Pancreas (tissue), 10 donors: ENCODE data around the gene NHLRC4. TPM values are rescaled to one million over a fixed set of nuclear protein-coding genes. Genes with fewer than 3 reads are reported as not detected.

Experiments used
- ATAC-seq, 4 donors: fragments of 200-7000 bp; cut with Tn5 transposase; one replicate each; pipeline versions ENCODE4 v1.8.0 to v1.9.1; 2020; ENCODE audit warnings: mild to moderate bottlenecking in 4 of 4, moderate library complexity in 4 of 4
- DNase-seq, 6 donors: peaks; one replicate each; pipeline ENCODE4 v3.0.0-alpha.2; 2020
- FAIRE-seq: peaks from 2 replicates; lab custom pipeline; 2012; peaks lifted over from hg19 to GRCh38; lab: Jason Lieb, UNC
- H3K27ac ChIP-seq, 4 donors: fragments of 200-600 bp; sonication (generic); 1 replicate in 3 of 4; 2 replicates in 1 of 4; pipeline versions ENCODE4 v1.5.0 to v1.8.0; 2020
- H3K27me3 ChIP-seq, 4 donors: fragments of 200-600 bp; one replicate each; pipeline ENCODE4 v1.8.0; 2021
- H3K36me3 ChIP-seq, 3 donors: fragments of 200-600 bp; sonication (generic) in 1 of 3; one replicate each; pipeline versions ENCODE4 v1.5.0 to v1.8.0; 2020 to 2021
- H3K4me1 ChIP-seq, 3 donors: fragments of 200-600 bp; one replicate each; pipeline ENCODE4 v1.8.0; 2021
- H3K4me3 ChIP-seq, 4 donors: fragments of 200-600 bp; sonication (generic) in 2 of 4; one replicate each; pipeline versions ENCODE4 v1.5.0 to v1.8.0; 2020 to 2021
- H3K9me3 ChIP-seq, 4 donors: fragments of 200-600 bp; one replicate each; pipeline ENCODE4 v1.8.0; 2021
- CTCF ChIP-seq, 4 donors: fragments of 200-600 bp; sonication (generic) in 3 of 4; IDR thresholded peaks; one replicate each; pipeline versions ENCODE4 v1.5.0 to v1.8.0; 2021; ENCODE audit warnings: antibody characterized with exemption in 4 of 4
- WGBS, 2 donors: extraction: QIAGEN DNeasy Blood & Tissue Kit; methylation state at CpG; one replicate each; pipeline ENCODE4 v1.1.7; 2013; 5-methylcytosine and 5-hydroxymethylcytosine counted together
- intact Hi-C, 3 donors: fragments of 100-400 bp; cut with DNase I; formaldehyde crosslinking; loops; one replicate each; pipeline versions ENCODE4 v1.11.1 to v1.14.2; 2022
- microRNA-seq, 2 donors: library from miRNA; unstranded; fragments of <30 nt; microRNA quantifications; one replicate each; pipeline versions ENCODE4 to v1.1.0, GENCODE V29; 2019 to 2020
- polyA plus RNA-seq, 2 donors: library from polyadenylated mRNA; stranded (reverse); fragments of 200-250 nt; gene quantifications; one replicate each; pipeline ENCODE4 v1.2.3, GENCODE V29; 2013
- total RNA-seq, 6 donors: library from RNA; stranded (reverse); fragmentation: NEBNext Ultra II Directional in 4 of 6; extraction: Animal tissue kit (Norgen Biotek cat#: 25700) in 4 of 6; gene quantifications; one replicate each; pipeline versions ENCODE4 v1.2.1 to v1.2.4, GENCODE V29; 2021 to 2023
- donor health status: healthy with polysubstance abuse.
- donor health status: DM: no; HTN: no; CAD: no; lungs with moderate emphysema.
- donor health status: DM: no; HTN: no; CAD: no.
- donor health status: control.
- donor health status: control.
- donor health status: Bipolar disorder and iron deficiency.
- donor health status: DM: yes; HTN: yes; CAD: no.
- donor health status: DM: no; HTN: no; CAD: no.
- donor health status: DM: no; HTN: no; CAD: no.
- donor health status: DM: yes; HTN: yes; CAD: no.

NHLRC4 gene
- total and polyA plus RNA-seq, 8 donors = 0.05 to 0.28 (median 0.14) TPM; not detected in 2

GRCh38 chr16:615122-615521 is 48.3 kb downstream of the NHLRC4 start:
- WGBS, 2 donors = 91 to 94% methylated on average over 13 of the region's 13 CpGs
- no peak for ATAC-seq
- Histone ChIP-seq H3K4me1 (peaks cover 0 to 5% (median 3%) of the 10 kb centered on the region in 3 donors), H3K36me3 (peaks cover 0 to 8% (median 0%) of the 10 kb centered on the region in 3 donors), H3K27me3 (no peaks in the 10 kb centered on the region), H3K27ac (no peak overlapping the region), H3K4me3 (no peak overlapping the region), H3K9me3 (no peaks in the 10 kb centered on the region)
- no peak for FAIRE-seq
- intact Hi-C loops = no loop called here
- DNase-seq = no peak
- TF ChIP-seq CTCF (IDR thresholded peaks at IDR 0.05) = no peak

- no peak for TF ChIP-seq CTCF (IDR thresholded peaks at IDR 0.05)
- Histone ChIP-seq H3K36me3 (peaks cover 0 to 8% (median 0%) of the 10 kb centered on the region in 3 donors), H3K27ac (no peak overlapping the region), H3K9me3 (no peaks in the 10 kb centered on the region), H3K4me3 (no peak overlapping the region), H3K4me1 (no peaks in the 10 kb centered on the region), H3K27me3 (no peaks in the 10 kb centered on the region)
- WGBS, 2 donors = 92 to 93% methylated on average over 39 of the region's 39 CpGs
- DNase-seq (peak in 1 of 6 donors; percentile 62), ATAC-seq (peak in 2 of 4 donors; percentile 34 to 55), FAIRE-seq (no peak)
- intact Hi-C loops = no loop called here
Measured at GRCh38 chr16:616733-617586, 50.2 kb downstream of the NHLRC4 start.

GRCh38 chr16:617855-618254 is 51.0 kb downstream of the NHLRC4 start:
- Histone ChIP-seq H3K27ac (no peak overlapping the region), H3K27me3 (no peaks in the 10 kb centered on the region), H3K9me3 (no peaks in the 10 kb centered on the region), H3K4me1 (no peaks in the 10 kb centered on the region), H3K4me3 (no peak overlapping the region), H3K36me3 (peaks cover 0 to 8% (median 0%) of the 10 kb centered on the region in 3 donors)
- no peak for ATAC-seq
- DNase-seq = peak in 1 of 6 donors; percentile 67
- intact Hi-C loops = no loop called here
- FAIRE-seq = no peak
- 85 to 88% methylated on average over 16 of the region's 16 CpGs for WGBS, 2 donors
- TF ChIP-seq CTCF (IDR thresholded peaks at IDR 0.05) = no peak

Small RNA genes within 50 kb of the gene (microRNA-seq; reads per million reads assigned to microRNA genes)
- gene MIR3176 (0.39 to 1.2 reads per million in 2 donors), gene MIR5587 (0 reads per million in 2 donors)

Other genes with a start within 250 kb of the NHLRC4 start
- 10 to 100 TPM in 3 of 6 donors, 1 to 10 TPM in 3; 8.0 to 13.6 (median 9.6) TPM for gene AXIN1, start 214.3 kb upstream of the NHLRC4 start, total RNA-seq
- 10 to 100 TPM; 12.3 to 12.8 TPM for gene AXIN1, start 214.3 kb upstream of the NHLRC4 start, polyA plus RNA-seq
- 10 to 100 TPM in 5 of 6 donors, 1 to 10 TPM in 1; 9.2 to 22.0 (median 18.6) TPM for gene MRPL28, start 196.5 kb upstream of the NHLRC4 start, total RNA-seq
- 10 to 100 TPM; 58.1 to 65.4 TPM for gene MRPL28, start 196.5 kb upstream of the NHLRC4 start, polyA plus RNA-seq
- 10 to 100 TPM; 53.1 to 75.5 (median 58.9) TPM for gene PGAP6, start 185.0 kb upstream of the NHLRC4 start, total RNA-seq
- 10 to 100 TPM; 62.1 to 88.5 TPM for gene PGAP6, start 185.0 kb upstream of the NHLRC4 start, polyA plus RNA-seq
- 10 to 100 TPM; 11.0 to 32.5 (median 20.8) TPM for gene NME4, start 169.8 kb upstream of the NHLRC4 start, total RNA-seq
- 10 to 100 TPM; 48.4 to 68.6 TPM for gene NME4, start 169.8 kb upstream of the NHLRC4 start, polyA plus RNA-seq
- gene DECR2, start 165.1 kb upstream of the NHLRC4 start, total RNA-seq = 10 to 100 TPM in 5 of 6 donors, 1 to 10 TPM in 1; 9.2 to 21.4 (median 15.6) TPM
- 10 to 100 TPM; 48.8 to 68.0 TPM for gene DECR2, start 165.1 kb upstream of the NHLRC4 start, polyA plus RNA-seq
- gene RAB11FIP3, start 141.4 kb upstream of the NHLRC4 start, total RNA-seq = 10 to 100 TPM; 22.0 to 41.3 (median 29.7) TPM
- gene RAB11FIP3, start 141.4 kb upstream of the NHLRC4 start, polyA plus RNA-seq = 10 to 100 TPM; 42.4 to 67.4 TPM
- gene CAPN15, start 39.3 kb upstream of the NHLRC4 start, total RNA-seq = 10 to 100 TPM; 25.4 to 53.6 (median 37.2) TPM
- 10 to 100 TPM; 48.3 to 75.7 TPM for gene CAPN15, start 39.3 kb upstream of the NHLRC4 start, polyA plus RNA-seq
- gene PRR35, start 6.6 kb upstream of the NHLRC4 start, total RNA-seq = 1 to 10 TPM in 1 of 6 donors, under 1 TPM in 5; 0.09 to 1.0 (median 0.70) TPM
- under 1 TPM; 0.38 to 0.72 TPM for gene PRR35, start 6.6 kb upstream of the NHLRC4 start, polyA plus RNA-seq
- 10 to 100 TPM; 29.7 to 48.4 (median 40.0) TPM for gene PIGQ, start 3.0 kb downstream of the NHLRC4 start, total RNA-seq
- gene PIGQ, start 3.0 kb downstream of the NHLRC4 start, polyA plus RNA-seq = 100 to 1,000 TPM in 1 of 2 donors, 10 to 100 TPM in 1; 79.5 to 165 TPM
- gene RAB40C, start 23.1 kb downstream of the NHLRC4 start, total RNA-seq = 10 to 100 TPM; 19.4 to 42.4 (median 30.6) TPM
- 10 to 100 TPM; 47.0 to 71.4 TPM for gene RAB40C, start 23.1 kb downstream of the NHLRC4 start, polyA plus RNA-seq
- gene WFIKKN1, start 64.0 kb downstream of the NHLRC4 start, total RNA-seq = 1 to 10 TPM in 3 of 6 donors, under 1 TPM in 3; 0.75 to 2.0 (median 1.2) TPM
- gene WFIKKN1, start 64.0 kb downstream of the NHLRC4 start, polyA plus RNA-seq = 10 to 100 TPM in 1 of 2 donors, 1 to 10 TPM in 1; 2.6 to 13.8 TPM
- 10 to 100 TPM; 18.8 to 32.3 (median 24.4) TPM for gene METTL26, start 69.3 kb downstream of the NHLRC4 start, total RNA-seq
- 100 to 1,000 TPM in 1 of 2 donors, 10 to 100 TPM in 1; 87.6 to 130 TPM for gene METTL26, start 69.3 kb downstream of the NHLRC4 start, polyA plus RNA-seq
- 10 to 100 TPM; 19.0 to 33.9 (median 21.9) TPM for gene MCRIP2, start 74.8 kb downstream of the NHLRC4 start, total RNA-seq
- gene MCRIP2, start 74.8 kb downstream of the NHLRC4 start, polyA plus RNA-seq = 10 to 100 TPM; 65.1 to 89.3 TPM
- 10 to 100 TPM; 14.7 to 23.4 (median 19.3) TPM for gene WDR90, start 82.4 kb downstream of the NHLRC4 start, total RNA-seq
- gene WDR90, start 82.4 kb downstream of the NHLRC4 start, polyA plus RNA-seq = 10 to 100 TPM; 85.5 to 91.3 TPM
- 10 to 100 TPM; 33.5 to 66.2 (median 45.6) TPM for gene RHOT2, start 101.1 kb downstream of the NHLRC4 start, total RNA-seq
- gene RHOT2, start 101.1 kb downstream of the NHLRC4 start, polyA plus RNA-seq = 100 to 1,000 TPM; 260 to 265 TPM
- gene RHBDL1, start 108.7 kb downstream of the NHLRC4 start, total RNA-seq = 1 to 10 TPM in 1 of 6 donors, under 1 TPM in 5; 0.28 to 1.0 (median 0.84) TPM
- gene RHBDL1, start 108.7 kb downstream of the NHLRC4 start, polyA plus RNA-seq = 1 to 10 TPM; 2.3 to 5.1 TPM
- 10 to 100 TPM; 40.1 to 66.1 (median 56.0) TPM for gene STUB1, start 113.4 kb downstream of the NHLRC4 start, total RNA-seq
- gene STUB1, start 113.4 kb downstream of the NHLRC4 start, polyA plus RNA-seq = 100 to 1,000 TPM in 1 of 2 donors, 10 to 100 TPM in 1; 89.5 to 130 TPM
- 10 to 100 TPM; 25.0 to 40.3 (median 30.9) TPM for gene JMJD8, start 117.3 kb downstream of the NHLRC4 start, total RNA-seq
- gene JMJD8, start 117.3 kb downstream of the NHLRC4 start, polyA plus RNA-seq = 10 to 100 TPM; 47.4 to 50.2 TPM
- 1 to 10 TPM; 3.5 to 7.5 (median 5.2) TPM for gene WDR24, start 123.4 kb downstream of the NHLRC4 start, total RNA-seq
- 1 to 10 TPM; 7.9 to 8.7 TPM for gene WDR24, start 123.4 kb downstream of the NHLRC4 start, polyA plus RNA-seq
- gene FBXL16, start 138.8 kb downstream of the NHLRC4 start, total RNA-seq = 1 to 10 TPM in 4 of 6 donors, under 1 TPM in 2; 0.60 to 2.8 (median 1.7) TPM
- gene FBXL16, start 138.8 kb downstream of the NHLRC4 start, polyA plus RNA-seq = 10 to 100 TPM in 1 of 2 donors, 1 to 10 TPM in 1; 4.8 to 17.7 TPM
- 10 to 100 TPM; 27.6 to 44.9 (median 37.7) TPM for gene METRN, start 148.1 kb downstream of the NHLRC4 start, total RNA-seq
- gene METRN, start 148.1 kb downstream of the NHLRC4 start, polyA plus RNA-seq = 10 to 100 TPM; 74.2 to 82.0 TPM
- gene ANTKMT, start 154.1 kb downstream of the NHLRC4 start, total RNA-seq = 10 to 100 TPM; 12.2 to 25.5 (median 20.1) TPM
- gene ANTKMT, start 154.1 kb downstream of the NHLRC4 start, polyA plus RNA-seq = 10 to 100 TPM; 35.2 to 41.7 TPM
- under 1 TPM; 0.16 to 0.95 (median 0.25) TPM for gene CCDC78, start 159.4 kb downstream of the NHLRC4 start, total RNA-seq
- 1 to 10 TPM; 2.1 to 7.7 TPM for gene CCDC78, start 159.4 kb downstream of the NHLRC4 start, polyA plus RNA-seq
- gene HAGHL, start 160.1 kb downstream of the NHLRC4 start, total RNA-seq = 1 to 10 TPM in 4 of 6 donors, under 1 TPM in 2; 0.47 to 4.6 (median 1.1) TPM
- gene HAGHL, start 160.1 kb downstream of the NHLRC4 start, polyA plus RNA-seq = 10 to 100 TPM in 1 of 2 donors, 1 to 10 TPM in 1; 6.4 to 17.5 TPM
- 10 to 100 TPM; 11.1 to 25.4 (median 14.1) TPM for gene CIAO3, start 174.0 kb downstream of the NHLRC4 start, total RNA-seq
- gene CIAO3, start 174.0 kb downstream of the NHLRC4 start, polyA plus RNA-seq = 10 to 100 TPM; 40.2 to 72.9 TPM
- gene MSLN, start 193.7 kb downstream of the NHLRC4 start, total RNA-seq = 1 to 10 TPM in 2 of 6 donors, under 1 TPM in 3, not detected in 1; 0.35 to 2.4 (median 0.90) TPM
- gene MSLN, start 193.7 kb downstream of the NHLRC4 start, polyA plus RNA-seq = 1 to 10 TPM in 1 of 2 donors, under 1 TPM in 1; 0.96 to 4.6 TPM
- 10 to 100 TPM in 2 of 6 donors, 1 to 10 TPM in 4; 6.2 to 11.1 (median 8.6) TPM for gene RPUSD1, start 221.4 kb downstream of the NHLRC4 start, total RNA-seq
- 10 to 100 TPM; 17.7 to 21.1 TPM for gene RPUSD1, start 221.4 kb downstream of the NHLRC4 start, polyA plus RNA-seq
- gene CHTF18, start 221.6 kb downstream of the NHLRC4 start, total RNA-seq = 10 to 100 TPM in 1 of 6 donors, 1 to 10 TPM in 5; 5.4 to 11.0 (median 6.5) TPM
- gene CHTF18, start 221.6 kb downstream of the NHLRC4 start, polyA plus RNA-seq = 10 to 100 TPM; 30.4 to 61.6 TPM
- not detected for gene GNG13, start 233.7 kb downstream of the NHLRC4 start, total RNA-seq
- not detected for gene GNG13, start 233.7 kb downstream of the NHLRC4 start, polyA plus RNA-seq